ENCODE results near the gene RPTOR.
A peak's percentile ranks its signal among the peaks of the same experiment; 100 is the strongest.

DNA sequence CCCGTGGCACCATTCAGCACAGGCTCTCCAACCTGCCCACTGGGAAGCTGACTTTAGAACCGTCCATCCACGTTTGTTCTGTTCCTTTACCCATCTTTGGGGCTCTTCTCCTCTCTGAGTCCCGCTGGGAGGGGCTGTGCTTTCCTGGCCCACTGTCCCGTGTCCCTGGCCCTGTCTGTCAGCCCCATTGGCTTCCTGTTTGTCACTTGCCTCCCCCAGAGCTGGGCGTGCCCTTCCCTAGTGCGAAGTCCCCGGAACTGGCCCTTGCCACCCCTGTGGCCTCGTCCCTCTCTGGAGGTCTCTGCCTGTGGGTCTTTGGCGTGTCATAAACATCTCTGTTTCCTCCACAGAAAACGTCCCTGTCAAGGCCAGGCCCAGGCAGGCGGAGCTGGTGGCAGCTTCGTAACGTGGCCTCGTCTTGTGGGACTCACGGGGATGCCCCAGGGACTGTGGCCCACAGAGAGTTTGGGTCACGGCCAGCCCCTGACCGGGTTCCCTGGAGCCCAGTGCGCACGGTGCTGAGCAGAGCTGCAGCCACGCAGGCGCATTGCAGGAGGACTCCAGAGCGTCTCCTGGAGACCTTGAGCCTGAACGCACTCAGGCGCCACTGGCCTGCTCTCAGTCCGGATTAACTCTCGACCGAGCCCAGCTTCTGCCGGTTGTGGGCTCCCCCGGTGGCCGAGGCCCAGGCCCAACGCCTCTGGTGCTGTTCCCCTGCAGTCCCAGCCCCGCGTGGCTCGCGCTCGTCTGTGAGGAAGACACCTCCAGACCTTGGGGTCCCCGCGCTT lies 454.3 kb downstream of the RPTOR start:
- TF ChIP-seq, protein P1, sequence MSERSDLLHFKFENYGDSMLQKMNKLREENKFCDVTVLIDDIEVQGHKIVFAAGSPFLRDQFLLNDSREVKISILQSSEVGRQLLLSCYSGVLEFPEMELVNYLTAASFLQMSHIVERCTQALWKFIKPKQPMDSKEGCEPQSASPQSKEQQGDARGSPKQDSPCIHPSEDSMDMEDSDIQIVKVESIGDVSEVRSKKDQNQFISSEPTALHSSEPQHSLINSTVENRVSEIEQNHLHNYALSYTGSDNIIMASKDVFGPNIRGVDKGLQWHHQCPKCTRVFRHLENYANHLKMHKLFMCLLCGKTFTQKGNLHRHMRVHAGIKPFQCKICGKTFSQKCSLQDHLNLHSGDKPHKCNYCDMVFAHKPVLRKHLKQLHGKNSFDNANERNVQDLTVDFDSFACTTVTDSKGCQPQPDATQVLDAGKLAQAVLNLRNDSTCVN (tag by site-specific recombination; optimal IDR thresholded peaks at IDR 0.05) = no peak
- TF ChIP-seq, protein P2, sequence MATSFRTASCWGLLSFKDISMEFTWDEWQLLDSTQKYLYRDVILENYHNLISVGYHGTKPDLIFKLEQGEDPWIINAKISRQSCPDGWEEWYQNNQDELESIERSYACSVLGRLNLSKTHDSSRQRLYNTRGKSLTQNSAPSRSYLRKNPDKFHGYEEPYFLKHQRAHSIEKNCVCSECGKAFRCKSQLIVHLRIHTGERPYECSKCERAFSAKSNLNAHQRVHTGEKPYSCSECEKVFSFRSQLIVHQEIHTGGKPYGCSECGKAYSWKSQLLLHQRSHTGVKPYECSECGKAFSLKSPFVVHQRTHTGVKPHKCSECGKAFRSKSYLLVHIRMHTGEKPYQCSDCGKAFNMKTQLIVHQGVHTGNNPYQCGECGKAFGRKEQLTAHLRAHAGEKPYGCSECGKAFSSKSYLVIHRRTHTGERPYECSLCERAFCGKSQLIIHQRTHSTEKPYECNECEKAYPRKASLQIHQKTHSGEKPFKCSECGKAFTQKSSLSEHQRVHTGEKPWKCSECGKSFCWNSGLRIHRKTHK (tag by site-specific recombination; IDR thresholded peaks at IDR 0.05) = no peak
- TF ChIP-seq ZBTB8A (tag by site-specific recombination; IDR thresholded peaks at IDR 0.05) (no peak), ZNF184 (tag by site-specific recombination; IDR thresholded peaks at IDR 0.05) (no peak), ZNF501 (tag by site-specific recombination; IDR thresholded peaks at IDR 0.05) (no peak), OSR2 (tag by site-specific recombination; IDR thresholded peaks at IDR 0.05) (no peak), SP2 (tag by site-specific recombination; IDR thresholded peaks at IDR 0.05) (no peak), ZBTB20 (tag by site-specific recombination; IDR thresholded peaks at IDR 0.05) (no peak)
- TF ChIP-seq, protein P3, sequence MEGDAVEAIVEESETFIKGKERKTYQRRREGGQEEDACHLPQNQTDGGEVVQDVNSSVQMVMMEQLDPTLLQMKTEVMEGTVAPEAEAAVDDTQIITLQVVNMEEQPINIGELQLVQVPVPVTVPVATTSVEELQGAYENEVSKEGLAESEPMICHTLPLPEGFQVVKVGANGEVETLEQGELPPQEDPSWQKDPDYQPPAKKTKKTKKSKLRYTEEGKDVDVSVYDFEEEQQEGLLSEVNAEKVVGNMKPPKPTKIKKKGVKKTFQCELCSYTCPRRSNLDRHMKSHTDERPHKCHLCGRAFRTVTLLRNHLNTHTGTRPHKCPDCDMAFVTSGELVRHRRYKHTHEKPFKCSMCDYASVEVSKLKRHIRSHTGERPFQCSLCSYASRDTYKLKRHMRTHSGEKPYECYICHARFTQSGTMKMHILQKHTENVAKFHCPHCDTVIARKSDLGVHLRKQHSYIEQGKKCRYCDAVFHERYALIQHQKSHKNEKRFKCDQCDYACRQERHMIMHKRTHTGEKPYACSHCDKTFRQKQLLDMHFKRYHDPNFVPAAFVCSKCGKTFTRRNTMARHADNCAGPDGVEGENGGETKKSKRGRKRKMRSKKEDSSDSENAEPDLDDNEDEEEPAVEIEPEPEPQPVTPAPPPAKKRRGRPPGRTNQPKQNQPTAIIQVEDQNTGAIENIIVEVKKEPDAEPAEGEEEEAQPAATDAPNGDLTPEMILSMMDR (tag by site-specific recombination; IDR thresholded peaks at IDR 0.05) = 0 out of 2 replicates have a peak, but pooled peaks have one; percentile 15
- TF ChIP-seq, protein P4, sequence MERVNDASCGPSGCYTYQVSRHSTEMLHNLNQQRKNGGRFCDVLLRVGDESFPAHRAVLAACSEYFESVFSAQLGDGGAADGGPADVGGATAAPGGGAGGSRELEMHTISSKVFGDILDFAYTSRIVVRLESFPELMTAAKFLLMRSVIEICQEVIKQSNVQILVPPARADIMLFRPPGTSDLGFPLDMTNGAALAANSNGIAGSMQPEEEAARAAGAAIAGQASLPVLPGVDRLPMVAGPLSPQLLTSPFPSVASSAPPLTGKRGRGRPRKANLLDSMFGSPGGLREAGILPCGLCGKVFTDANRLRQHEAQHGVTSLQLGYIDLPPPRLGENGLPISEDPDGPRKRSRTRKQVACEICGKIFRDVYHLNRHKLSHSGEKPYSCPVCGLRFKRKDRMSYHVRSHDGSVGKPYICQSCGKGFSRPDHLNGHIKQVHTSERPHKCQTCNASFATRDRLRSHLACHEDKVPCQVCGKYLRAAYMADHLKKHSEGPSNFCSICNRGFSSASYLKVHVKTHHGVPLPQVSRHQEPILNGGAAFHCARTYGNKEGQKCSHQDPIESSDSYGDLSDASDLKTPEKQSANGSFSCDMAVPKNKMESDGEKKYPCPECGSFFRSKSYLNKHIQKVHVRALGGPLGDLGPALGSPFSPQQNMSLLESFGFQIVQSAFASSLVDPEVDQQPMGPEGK (tag by site-specific recombination; IDR thresholded peaks at IDR 0.05) = no peak
- TF ChIP-seq, protein P5, sequence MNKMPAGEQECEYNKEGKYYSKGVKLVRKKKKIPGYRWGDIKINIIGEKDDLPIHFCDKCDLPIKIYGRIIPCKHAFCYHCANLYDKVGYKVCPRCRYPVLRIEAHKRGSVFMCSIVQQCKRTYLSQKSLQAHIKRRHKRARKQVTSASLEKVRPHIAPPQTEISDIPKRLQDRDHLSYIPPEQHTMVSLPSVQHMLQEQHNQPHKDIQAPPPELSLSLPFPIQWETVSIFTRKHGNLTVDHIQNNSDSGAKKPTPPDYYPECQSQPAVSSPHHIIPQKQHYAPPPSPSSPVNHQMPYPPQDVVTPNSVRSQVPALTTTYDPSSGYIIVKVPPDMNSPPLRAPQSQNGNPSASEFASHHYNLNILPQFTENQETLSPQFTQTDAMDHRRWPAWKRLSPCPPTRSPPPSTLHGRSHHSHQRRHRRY (tag by site-specific recombination; IDR thresholded peaks at IDR 0.05) = no peak
- TF ChIP-seq, protein P6, sequence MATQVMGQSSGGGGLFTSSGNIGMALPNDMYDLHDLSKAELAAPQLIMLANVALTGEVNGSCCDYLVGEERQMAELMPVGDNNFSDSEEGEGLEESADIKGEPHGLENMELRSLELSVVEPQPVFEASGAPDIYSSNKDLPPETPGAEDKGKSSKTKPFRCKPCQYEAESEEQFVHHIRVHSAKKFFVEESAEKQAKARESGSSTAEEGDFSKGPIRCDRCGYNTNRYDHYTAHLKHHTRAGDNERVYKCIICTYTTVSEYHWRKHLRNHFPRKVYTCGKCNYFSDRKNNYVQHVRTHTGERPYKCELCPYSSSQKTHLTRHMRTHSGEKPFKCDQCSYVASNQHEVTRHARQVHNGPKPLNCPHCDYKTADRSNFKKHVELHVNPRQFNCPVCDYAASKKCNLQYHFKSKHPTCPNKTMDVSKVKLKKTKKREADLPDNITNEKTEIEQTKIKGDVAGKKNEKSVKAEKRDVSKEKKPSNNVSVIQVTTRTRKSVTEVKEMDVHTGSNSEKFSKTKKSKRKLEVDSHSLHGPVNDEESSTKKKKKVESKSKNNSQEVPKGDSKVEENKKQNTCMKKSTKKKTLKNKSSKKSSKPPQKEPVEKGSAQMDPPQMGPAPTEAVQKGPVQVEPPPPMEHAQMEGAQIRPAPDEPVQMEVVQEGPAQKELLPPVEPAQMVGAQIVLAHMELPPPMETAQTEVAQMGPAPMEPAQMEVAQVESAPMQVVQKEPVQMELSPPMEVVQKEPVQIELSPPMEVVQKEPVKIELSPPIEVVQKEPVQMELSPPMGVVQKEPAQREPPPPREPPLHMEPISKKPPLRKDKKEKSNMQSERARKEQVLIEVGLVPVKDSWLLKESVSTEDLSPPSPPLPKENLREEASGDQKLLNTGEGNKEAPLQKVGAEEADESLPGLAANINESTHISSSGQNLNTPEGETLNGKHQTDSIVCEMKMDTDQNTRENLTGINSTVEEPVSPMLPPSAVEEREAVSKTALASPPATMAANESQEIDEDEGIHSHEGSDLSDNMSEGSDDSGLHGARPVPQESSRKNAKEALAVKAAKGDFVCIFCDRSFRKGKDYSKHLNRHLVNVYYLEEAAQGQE (tag by site-specific recombination; IDR thresholded peaks at IDR 0.05) = no peak
